IMR-90 (cell line): Measurements from ENCODE around the gene KRTAP10-9. TPM values are rescaled to one million over a fixed set of nuclear protein-coding genes. Genes with fewer than 3 reads are reported as not detected.

Experiments used
- ATAC-seq: fragments of 200-7000 bp; cut with Tn5 transposase; 2 replicates; pipeline ENCODE4 v1.9.1; 2020; ENCODE audit warnings: low read depth, mild to moderate bottlenecking, moderate library complexity
- BruUV-seq: library from RNA; stranded (reverse); fragments of 400-500 nt; replicated peaks from 2 replicates; lab custom pipeline; 2021; lab: Mats Ljungman, UMichigan
- CTCF ChIA-PET: fragments of 300-600 bp; formaldehyde crosslinking; extraction: SDS; loops from one replicate; lab custom pipeline; 2021; ENCODE audit warnings: antibody characterized with exemption; lab: Yijun Ruan, JAX
- POLR2A ChIA-PET: fragments of 300-600 bp; sonication (Branson Sonifier 250); formaldehyde crosslinking; loops from one replicate; lab custom pipeline; 2022; ENCODE audit warnings: antibody characterized with exemption; ENCODE audit not compliant: unreplicated experiment; lab: Charles Lee
- DNase-seq: peaks from one replicate; pipeline ENCODE4 v3.0.0; 2013
- H2AFZ ChIP-seq: replicated peaks from 2 replicates; pipeline ENCODE3; 2013; ENCODE audit warnings: low read length, mild to moderate bottlenecking; ENCODE audit not compliant: poor library complexity
- H2AK5ac ChIP-seq: 2 replicates; pipeline ENCODE4 v1.6.1; 2013; ENCODE audit warnings: low read depth, low read length, inconsistent platforms
- H2AK9ac ChIP-seq: replicated peaks from 2 replicates; pipeline ENCODE3; 2013; ENCODE audit warnings: mild to moderate bottlenecking, low read depth, low read length, moderate library complexity; ENCODE audit not compliant: poor library complexity
- H2BK120ac ChIP-seq: 2 replicates; pipeline ENCODE4 v1.6.1; 2013; ENCODE audit warnings: low read depth, low read length, inconsistent platforms
- H2BK15ac ChIP-seq: 3 replicates; pipeline ENCODE4 v1.6.1; 2013; ENCODE audit warnings: low read depth, low read length, inconsistent platforms
- H2BK20ac ChIP-seq: 2 replicates; pipeline ENCODE4 v1.6.1; 2013; ENCODE audit warnings: low read depth, mild to moderate bottlenecking, inconsistent platforms, low read length, moderate library complexity
- H2BK5ac ChIP-seq: 2 replicates; pipeline ENCODE4 v1.6.1; 2013; ENCODE audit warnings: mild to moderate bottlenecking, low read depth, low read length, inconsistent platforms; ENCODE audit not compliant: poor library complexity, severe bottlenecking
- H3K14ac ChIP-seq: replicated peaks from 2 replicates; pipeline ENCODE4 v1.6.1; 2013; ENCODE audit warnings: low read depth, low read length, inconsistent platforms
- H3K18ac ChIP-seq: 2 replicates; pipeline ENCODE4 v1.6.1; 2013; ENCODE audit warnings: low read depth, low read length, control low read depth
- H3K23ac ChIP-seq: 2 replicates; pipeline ENCODE4 v1.6.1; 2013; ENCODE audit warnings: low read depth, low read length, inconsistent platforms
- H3K27ac ChIP-seq: 2 replicates; pipeline ENCODE4 v1.5.1; 2013; ENCODE audit warnings: mild to moderate bottlenecking, control low read depth, low read length; ENCODE audit not compliant: insufficient read depth
- H3K27me3 ChIP-seq: 2 replicates; pipeline ENCODE4 v1.6.1; 2013; ENCODE audit warnings: low read length; ENCODE audit not compliant: control insufficient read depth, insufficient read depth
- H3K36me3 ChIP-seq: 2 replicates; pipeline ENCODE4 v1.6.1; 2013; ENCODE audit warnings: low read length, mixed read lengths; ENCODE audit not compliant: control insufficient read depth, insufficient read depth
- H3K4ac ChIP-seq: 2 replicates; pipeline ENCODE4 v1.6.1; 2013; ENCODE audit warnings: low read depth, low read length, inconsistent platforms
- H3K4me1 ChIP-seq: 2 replicates; pipeline ENCODE4 v1.6.1; 2013; ENCODE audit warnings: low read length, mixed read lengths; ENCODE audit not compliant: control insufficient read depth, insufficient read depth
- H3K4me2 ChIP-seq: 2 replicates; pipeline ENCODE4 v1.6.1; 2013; ENCODE audit warnings: low read depth, mild to moderate bottlenecking, control low read depth, low read length, moderate library complexity
- H3K4me3 ChIP-seq: 2 replicates; pipeline ENCODE4 v1.5.1; 2013; ENCODE audit warnings: low read depth, mild to moderate bottlenecking, control low read depth, low read length, moderate library complexity; ENCODE audit not compliant: insufficient read depth
- H3K56ac ChIP-seq: 2 replicates; pipeline ENCODE4 v1.6.1; 2013; ENCODE audit warnings: low read length, inconsistent platforms; ENCODE audit not compliant: insufficient read depth; ENCODE audit errors: extremely low read depth
- H3K79me1 ChIP-seq, 2 experiments: 2 replicates each; pipeline ENCODE4 v1.6.1; 2013; ENCODE audit warnings: low read length in 2 of 2, inconsistent platforms in 1 of 2, low read depth in 1 of 2
- H3K9ac ChIP-seq: 2 replicates; pipeline ENCODE4 v1.6.1; 2013; ENCODE audit warnings: low read depth, low read length, control low read depth
- H3K9me1 ChIP-seq: 2 replicates; pipeline ENCODE4 v1.6.1; 2013; ENCODE audit warnings: low read length, inconsistent platforms; ENCODE audit not compliant: insufficient read depth
- H3K9me3 ChIP-seq: 2 replicates; pipeline ENCODE4 v1.6.1; 2013; ENCODE audit warnings: low read length; ENCODE audit not compliant: control insufficient read depth, insufficient read depth
- H4K20me1 ChIP-seq: 2 replicates; pipeline ENCODE4 v1.6.1; 2013; ENCODE audit warnings: low read length, inconsistent platforms; ENCODE audit not compliant: insufficient read depth
- H4K5ac ChIP-seq: 2 replicates; pipeline ENCODE4 v1.6.1; 2013; ENCODE audit warnings: mild to moderate bottlenecking, low read depth, low read length, control low read depth
- H4K8ac ChIP-seq, 2 experiments: 2 replicates each; pipeline ENCODE4 v1.6.1; 2013; ENCODE audit warnings: low read depth in 2 of 2, low read length in 2 of 2, control low read depth in 1 of 2, inconsistent platforms in 1 of 2
- H4K91ac ChIP-seq: 2 replicates; pipeline ENCODE4 v1.6.1; 2013; ENCODE audit warnings: low read depth, low read length, inconsistent platforms; ENCODE audit not compliant: insufficient read depth
- BHLHE40 ChIP-seq: fragments of 150-350 bp; IDR thresholded peaks from 2 replicates; pipeline ENCODE4 v1.6.1; 2016; ENCODE audit warnings: mild to moderate bottlenecking, low read depth, low read length
- CEBPB ChIP-seq: IDR thresholded peaks from 2 replicates; pipeline ENCODE4 v1.6.1; 2012; ENCODE audit warnings: low read depth, low read length, improper control_type of control experiment
- CHD1 ChIP-seq: IDR thresholded peaks from 2 replicates; pipeline ENCODE4 v1.6.1; 2012; ENCODE audit warnings: low read depth, low read length, improper control_type of control experiment
- CTCF ChIP-seq: conservative IDR thresholded peaks from 2 replicates; pipeline ENCODE4 v1.5.1; 2012; ENCODE audit warnings: mild to moderate bottlenecking, low read depth, low read length, improper control_type of control experiment
- FOS ChIP-seq: fragments of 150-350 bp; IDR thresholded peaks from 2 replicates; pipeline ENCODE4 v1.6.1; 2016; ENCODE audit warnings: low read depth, low read length
- MAFK ChIP-seq: IDR thresholded peaks from 2 replicates; pipeline ENCODE4 v1.6.1; 2012; ENCODE audit warnings: low read depth, low read length, improper control_type of control experiment
- MAZ ChIP-seq: IDR thresholded peaks from 2 replicates; pipeline ENCODE4 v1.6.1; 2012; ENCODE audit warnings: low read depth, mild to moderate bottlenecking, low read length, improper control_type of control experiment, moderate library complexity, borderline replicate concordance
- NFE2L2 ChIP-seq: fragments of 150-350 bp; IDR thresholded peaks from 2 replicates; pipeline ENCODE4 v1.6.1; 2016; ENCODE audit warnings: low read depth, mild to moderate bottlenecking, low read length
- POLR2A ChIP-seq: IDR thresholded peaks from 2 replicates; pipeline ENCODE4 v1.6.1; 2012; ENCODE audit warnings: mild to moderate bottlenecking, low read depth, low read length
- RAD21 ChIP-seq: IDR thresholded peaks from 2 replicates; pipeline ENCODE4 v1.6.1; 2012; ENCODE audit warnings: low read length, improper control_type of control experiment
- RCOR1 ChIP-seq: IDR thresholded peaks from 2 replicates; pipeline ENCODE4 v1.6.1; 2012; ENCODE audit warnings: mild to moderate bottlenecking, low read length, improper control_type of control experiment; ENCODE audit not compliant: insufficient replicate concordance
- RFX5 ChIP-seq: IDR thresholded peaks from 2 replicates; pipeline ENCODE4 v1.8.0; 2012; ENCODE audit warnings: low read depth, mild to moderate bottlenecking, low read length, moderate library complexity
- USF2 ChIP-seq: fragments of 150-350 bp; IDR thresholded peaks from 2 replicates; pipeline ENCODE4 v1.6.1; 2017; ENCODE audit warnings: mild to moderate bottlenecking, antibody characterized with exemption, low read length, low read depth
- WGBS, 2 experiments: methylation state at CpG; one replicate each; pipeline versions ENCODE4 v1.1.5 to v1.1.7; 2013; ENCODE audit warnings: missing lambda C conversion rate in 2 of 2; ENCODE audit not compliant: insufficient read length in 1 of 2; ENCODE audit errors: extremely low coverage in 2 of 2; 5-methylcytosine and 5-hydroxymethylcytosine counted together
- dilution Hi-C: fragments of 300-500 bp; cut with HindIII; formaldehyde crosslinking; loops from one replicate; pipeline ENCODE4 v1.14.3; 2018; ENCODE audit warnings: low sequenced_read_pairs; ENCODE audit not compliant: unreplicated experiment
- in situ Hi-C: fragments of 300-500 bp; cut with MboI; formaldehyde crosslinking; loops from 3 replicates; pipeline ENCODE4 v1.14.3; 2019; ENCODE audit warnings: low sequenced_read_pairs, inconsistent platforms, mixed read lengths
- intact Hi-C: fragments of 100-400 bp; cut with micrococcal nuclease; formaldehyde crosslinking; loops from 2 replicates; pipeline ENCODE4 v1.10.0; 2022
- polyA plus RNA-seq, 3 experiments: library from polyadenylated mRNA; depleted of rRNA; stranded (reverse); fragments of >200 nt; gene quantifications; 2 replicates each; pipeline ENCODE4 v1.2.3, GENCODE V29; 2012; ENCODE audit warnings: low replicate concordance in 1 of 3
- total RNA-seq: library from RNA; depleted of rRNA; stranded (reverse); fragments of >200 nt; gene quantifications from 2 replicates; pipeline ENCODE4 v1.2.3, GENCODE V29; 2012

Gene KRTAP10-9
- total and polyA plus RNA-seq, 2 of the 4 experiments (the other 2 are of a cell fraction): not detected

- no peak for TF ChIP-seq MAZ
Observed at GRCh38 chr21:44653656-44654575, 27.0 kb downstream of the KRTAP10-9 start (continued).

- no TSS peak for BruUV-seq
- H3K9ac ChIP-seq: no peak within 1 kb of the TSS
- H3K4me1 ChIP-seq: no peaks in the 10 kb centered on the region
- no peak within 1 kb of the TSS for H3K4ac ChIP-seq
- CTCF ChIA-PET: no interaction called here
- ATAC-seq (no peak), DNase-seq (no peak)
- no peak within 1 kb of the TSS for H2AK9ac ChIP-seq
- no peak within 1 kb of the TSS for H2BK5ac ChIP-seq
- H2BK15ac ChIP-seq: no peak within 1 kb of the TSS
- H3K36me3 ChIP-seq: no peaks in the 10 kb centered on the region
- H3K18ac ChIP-seq: no peak within 1 kb of the TSS
- no peak within 1 kb of the TSS for H3K14ac ChIP-seq
- dilution Hi-C loops: no loop called here
- H3K79me1 ChIP-seq: no peaks in the 10 kb centered on the region
- peaks cover 2% of the 10 kb centered on the region; the same call in 1 of the 2 replicates for H3K27me3 ChIP-seq
- POLR2A ChIA-PET: no interaction called here
- H4K91ac ChIP-seq: no peak within 1 kb of the TSS
- H4K5ac ChIP-seq: no peak within 1 kb of the TSS
- H2BK20ac ChIP-seq: no peak within 1 kb of the TSS
- no peak within 1 kb of the TSS for H4K8ac ChIP-seq
- H4K20me1 ChIP-seq: no peaks in the 10 kb centered on the region
- no peak within 1 kb of the TSS for H3K4me3 ChIP-seq
- TF ChIP-seq RCOR1 (no peak), FOS (no peak), CTCF (no peak), CHD1 (no peak), RAD21 (no peak), POLR2A (no peak), MAFK (no peak), USF2 (no peak), BHLHE40 (no peak), NFE2L2 (no peak), CEBPB (no peak), RFX5 (no peak)
- H2AFZ ChIP-seq: no peak within 1 kb of the TSS
- no peak within 1 kb of the TSS for H3K4me2 ChIP-seq
- no peak within 1 kb of the TSS for H2AK5ac ChIP-seq
- H3K27ac ChIP-seq: no peak within 1 kb of the TSS
- no CpG with 5 or more reads among the region's 9 CpGs for WGBS, 2 experiments
- no peaks in the 10 kb centered on the region for H3K9me1 ChIP-seq
- in situ Hi-C loops: no loop called here
- intact Hi-C loops: loop anchor here (10.0 kb wide), 1 partner anchor 60 kb away; the partner anchor contains the start of gene TSPEAR
- H3K56ac ChIP-seq: no peak within 1 kb of the TSS
- no peak within 1 kb of the TSS for H3K23ac ChIP-seq
- peaks cover 5% of the 10 kb centered on the region for H3K9me3 ChIP-seq
- H2BK120ac ChIP-seq: no peak within 1 kb of the TSS
Observed at GRCh38 chr21:44654576-44655175, 27.8 kb downstream of the KRTAP10-9 start, which contains the start of gene KRTAP12-4. TSS of gene KRTAP12-4 (minus strand) at chr21:44654659. CDS start at chr21:44654614, 45 bp downstream.
